OCI-LY1 (cell line): ENCODE data around the gene MKX.

Experiments
- H2AFZ ChIP-seq: fragments of 200-600 bp; sonication (generic), shearing (Covaris generic); 2 replicates; pipeline ENCODE4 v1.6.0; 2014; ENCODE audit warnings: antibody characterized with exemption, mild to moderate bottlenecking, low read length
- H3F3A ChIP-seq: fragments of 200-600 bp; sonication (generic), shearing (Covaris generic); 2 replicates; pipeline ENCODE4 v1.6.0; 2014; ENCODE audit warnings: mild to moderate bottlenecking, antibody characterized with exemption, low read length, moderate library complexity; ENCODE audit not compliant: insufficient read depth
- H3K27ac ChIP-seq: fragments of 200-600 bp; sonication (generic); 2 replicates; pipeline ENCODE4 v1.5.1; 2014; ENCODE audit warnings: low read length, mixed run types, mild to moderate bottlenecking, low read depth; ENCODE audit not compliant: poor library complexity, severe bottlenecking
- H3K27me3 ChIP-seq: fragments of 200-600 bp; sonication (generic); 2 replicates; pipeline ENCODE4 v1.6.0; 2014; ENCODE audit warnings: antibody characterized with exemption, mild to moderate bottlenecking, low read length, moderate library complexity; ENCODE audit not compliant: insufficient read depth
- H3K36me3 ChIP-seq: fragments of 200-600 bp; sonication (generic); 2 replicates; pipeline ENCODE4 v1.6.1; 2014; ENCODE audit warnings: mild to moderate bottlenecking, antibody characterized with exemption, low read length, moderate library complexity, mixed read lengths; ENCODE audit not compliant: insufficient read depth
- H3K4me1 ChIP-seq: fragments of 200-600 bp; sonication (generic); 2 replicates; pipeline ENCODE4 v1.5.1; 2014; ENCODE audit warnings: mild to moderate bottlenecking, low read length, moderate library complexity; ENCODE audit not compliant: insufficient read depth, severe bottlenecking
- H3K4me2 ChIP-seq: fragments of 200-600 bp; sonication (generic), shearing (Covaris generic); 2 replicates; pipeline ENCODE4 v1.6.1; 2014; ENCODE audit warnings: low read length
- H3K4me3 ChIP-seq: fragments of 200-600 bp; sonication (generic); 2 replicates; pipeline ENCODE4 v1.5.1; 2014; ENCODE audit warnings: low read length, low read depth, mild to moderate bottlenecking, mixed read lengths; ENCODE audit not compliant: poor library complexity, severe bottlenecking
- H3K79me2 ChIP-seq: fragments of 200-600 bp; shearing (Covaris generic); 2 replicates; pipeline ENCODE4 v1.6.1; 2016; ENCODE audit warnings: mixed run types, low read length, mixed read lengths; ENCODE audit not compliant: insufficient read depth
- H3K9ac ChIP-seq: fragments of 200-600 bp; sonication (generic), shearing (Covaris generic); 2 replicates; pipeline ENCODE4 v1.6.1; 2014; ENCODE audit warnings: mild to moderate bottlenecking, low read length, mixed read lengths
- H3K9me2 ChIP-seq: fragments of 200-600 bp; sonication (generic), shearing (Covaris generic); 2 replicates; pipeline ENCODE4 v1.6.1; 2014; ENCODE audit warnings: low read depth, mild to moderate bottlenecking, low read length, mixed read lengths
- H3K9me3 ChIP-seq: fragments of 200-600 bp; shearing (Covaris generic); 2 replicates; pipeline ENCODE4 v1.6.1; 2014; ENCODE audit warnings: low read length, mixed read lengths
- H4K20me1 ChIP-seq: fragments of 200-600 bp; sonication (generic), shearing (Covaris generic); 2 replicates; pipeline ENCODE4 v1.6.0; 2016; ENCODE audit warnings: mild to moderate bottlenecking, low read length; ENCODE audit not compliant: insufficient read depth
- EZH2 ChIP-seq: fragments of 200-600 bp; sonication (generic), shearing (Covaris generic); IDR thresholded peaks from 2 replicates; pipeline ENCODE4 v1.8.0; 2017; ENCODE audit warnings: borderline replicate concordance, mixed run types, mild to moderate bottlenecking, antibody characterized with exemption, low read length, moderate library complexity, mixed read lengths
- TF ChIP-seq, protein P1 (sequence below): fragments of 200-600 bp; sonication (generic), shearing (Covaris generic); IDR thresholded peaks from 2 replicates; pipeline ENCODE4 v1.5.1; 2017; ENCODE audit warnings: mild to moderate bottlenecking, antibody characterized with exemption, low read length, moderate library complexity, mixed read lengths

MKX gene, protein sequence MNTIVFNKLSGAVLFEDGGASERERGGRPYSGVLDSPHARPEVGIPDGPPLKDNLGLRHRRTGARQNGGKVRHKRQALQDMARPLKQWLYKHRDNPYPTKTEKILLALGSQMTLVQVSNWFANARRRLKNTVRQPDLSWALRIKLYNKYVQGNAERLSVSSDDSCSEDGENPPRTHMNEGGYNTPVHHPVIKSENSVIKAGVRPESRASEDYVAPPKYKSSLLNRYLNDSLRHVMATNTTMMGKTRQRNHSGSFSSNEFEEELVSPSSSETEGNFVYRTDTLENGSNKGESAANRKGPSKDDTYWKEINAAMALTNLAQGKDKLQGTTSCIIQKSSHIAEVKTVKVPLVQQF

GRCh38 chr10:27745732-27746396 is at the start of gene MKX:
Gene MKX (minus strand): TSS chr10:27745819. CDS start chr10:27743415, 2,404 bp downstream.
- no peaks in the 10 kb centered on the region for H3K27me3 ChIP-seq
- no peak within 1 kb of the TSS for H3K9ac ChIP-seq
- no peak within 1 kb of the TSS for H3K4me2 ChIP-seq
- no peaks in the 10 kb centered on the region for H3K79me2 ChIP-seq
- H2AFZ ChIP-seq = no peak within 1 kb of the TSS
- H3K27ac ChIP-seq = no peak within 1 kb of the TSS
- H3F3A ChIP-seq = no peaks in the 10 kb centered on the region
- H3K4me3 ChIP-seq = no peak within 1 kb of the TSS
- no peaks in the 10 kb centered on the region for H3K9me2 ChIP-seq
- no peak for TF ChIP-seq EZH2
- H3K36me3 ChIP-seq = no peaks in the 10 kb centered on the region
- H4K20me1 ChIP-seq = no peaks in the 10 kb centered on the region
- H3K4me1 ChIP-seq = no peaks in the 10 kb centered on the region
- H3K9me3 ChIP-seq = no peaks in the 10 kb centered on the region

DNA sequence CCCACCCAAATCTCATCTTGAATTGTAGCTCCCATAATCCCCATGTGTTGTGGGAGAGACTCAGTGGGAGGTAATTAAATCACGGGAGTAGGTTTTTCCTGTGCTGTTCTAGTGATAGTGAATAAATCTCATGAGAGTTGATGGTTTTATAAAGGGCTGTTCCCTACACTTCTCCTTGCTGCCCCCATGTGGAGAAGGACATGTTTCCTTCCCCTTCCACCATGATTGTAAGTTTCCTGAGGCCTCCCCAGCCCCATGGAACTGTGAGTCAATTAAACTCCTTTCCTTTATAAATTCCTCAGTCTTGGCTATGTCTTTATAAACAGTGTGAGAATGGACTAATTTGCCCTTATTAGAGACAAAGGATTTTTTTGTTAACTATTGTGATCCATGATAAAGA is 48.5 kb upstream of the MKX start:
- H3K9me3 ChIP-seq = no peaks in the 10 kb centered on the region
- H3K4me1 ChIP-seq = no peaks in the 10 kb centered on the region
- no peaks in the 10 kb centered on the region for H3F3A ChIP-seq
- no peak overlapping the region for H2AFZ ChIP-seq
- H3K4me2 ChIP-seq = no peak overlapping the region
- H3K79me2 ChIP-seq = no peaks in the 10 kb centered on the region
- H3K36me3 ChIP-seq = no peaks in the 10 kb centered on the region
- H4K20me1 ChIP-seq = no peaks in the 10 kb centered on the region
- no peaks in the 10 kb centered on the region for H3K9me2 ChIP-seq
- TF ChIP-seq, protein P1, sequence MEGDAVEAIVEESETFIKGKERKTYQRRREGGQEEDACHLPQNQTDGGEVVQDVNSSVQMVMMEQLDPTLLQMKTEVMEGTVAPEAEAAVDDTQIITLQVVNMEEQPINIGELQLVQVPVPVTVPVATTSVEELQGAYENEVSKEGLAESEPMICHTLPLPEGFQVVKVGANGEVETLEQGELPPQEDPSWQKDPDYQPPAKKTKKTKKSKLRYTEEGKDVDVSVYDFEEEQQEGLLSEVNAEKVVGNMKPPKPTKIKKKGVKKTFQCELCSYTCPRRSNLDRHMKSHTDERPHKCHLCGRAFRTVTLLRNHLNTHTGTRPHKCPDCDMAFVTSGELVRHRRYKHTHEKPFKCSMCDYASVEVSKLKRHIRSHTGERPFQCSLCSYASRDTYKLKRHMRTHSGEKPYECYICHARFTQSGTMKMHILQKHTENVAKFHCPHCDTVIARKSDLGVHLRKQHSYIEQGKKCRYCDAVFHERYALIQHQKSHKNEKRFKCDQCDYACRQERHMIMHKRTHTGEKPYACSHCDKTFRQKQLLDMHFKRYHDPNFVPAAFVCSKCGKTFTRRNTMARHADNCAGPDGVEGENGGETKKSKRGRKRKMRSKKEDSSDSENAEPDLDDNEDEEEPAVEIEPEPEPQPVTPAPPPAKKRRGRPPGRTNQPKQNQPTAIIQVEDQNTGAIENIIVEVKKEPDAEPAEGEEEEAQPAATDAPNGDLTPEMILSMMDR = peak; percentile 6; the same call in 1 of the 2 replicates
- no peak for TF ChIP-seq EZH2
- H3K4me3 ChIP-seq = no peak overlapping the region
- H3K9ac ChIP-seq = no peak overlapping the region
- H3K27ac ChIP-seq = no peak overlapping the region
- H3K27me3 ChIP-seq = no peaks in the 10 kb centered on the region

DNA sequence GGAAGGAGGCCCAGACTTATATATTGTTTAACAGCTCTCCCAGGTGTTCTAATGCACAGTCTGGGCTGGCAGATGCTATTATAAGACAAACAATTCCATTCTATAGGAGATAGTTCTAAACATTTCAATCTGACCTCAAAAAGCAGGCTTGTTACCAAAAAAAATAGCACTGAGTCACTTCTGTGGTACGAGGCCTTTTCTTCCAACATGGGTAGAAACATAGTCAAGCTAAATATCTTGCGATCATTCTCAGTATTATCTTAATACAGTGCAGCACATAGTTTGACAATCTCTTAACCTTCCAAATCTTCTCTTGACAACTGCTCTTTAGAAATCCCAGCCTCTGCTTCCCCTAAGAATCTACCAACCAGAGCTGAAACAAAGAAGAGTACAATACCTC is 46.6 kb upstream of the MKX start:
- Histone ChIP-seq H3K36me3 (no peaks in the 10 kb centered on the region), H3K9me2 (no peaks in the 10 kb centered on the region), H3K4me2 (no peak overlapping the region), H2AFZ (no peak overlapping the region), H3K27me3 (no peaks in the 10 kb centered on the region), H3K4me3 (no peak overlapping the region), H3K4me1 (no peaks in the 10 kb centered on the region), H3K79me2 (no peaks in the 10 kb centered on the region), H3K9me3 (no peaks in the 10 kb centered on the region), H3F3A (no peaks in the 10 kb centered on the region), H3K27ac (no peak overlapping the region), H4K20me1 (no peaks in the 10 kb centered on the region), H3K9ac (no peak overlapping the region)
- TF ChIP-seq, protein P1 = no peak
- no peak for TF ChIP-seq EZH2
